Measurements from ENCODE around the gene RPLP2.

RPLP2 gene

GRCh38 chr11:799641-800316 is 10.0 kb upstream of the RPLP2 start:
- Histone ChIP-seq H3K9ac (ENCODE audit: low read depth in 1 of 2, low read length in 2 of 2) (no peak overlapping the region), H3K4me3 (ENCODE audit: low read depth in 1 of 2, low read length in 2 of 2) (no peak overlapping the region), H3K36me3 (ENCODE audit: control insufficient read depth in 1 of 2, insufficient read depth in 2 of 2, low read length in 2 of 2) (peaks cover 8 to 22% of the 10 kb centered on the region in 2 donors), H3K9me3 (ENCODE audit: control insufficient read depth in 1 of 2, low read length in 2 of 2) (no peaks in the 10 kb centered on the region), H3K4me1 (ENCODE audit: control insufficient read depth in 1 of 2, insufficient read depth in 2 of 2, low read length in 2 of 2) (peaks cover 29 to 40% of the 10 kb centered on the region in 2 donors), H3K27ac (ENCODE audit: low read depth, low read length) (no peak overlapping the region), H3K27me3 (ENCODE audit: control insufficient read depth in 1 of 2, insufficient read depth in 2 of 2, low read length in 2 of 2) (no peaks in the 10 kb centered on the region)

DNA sequence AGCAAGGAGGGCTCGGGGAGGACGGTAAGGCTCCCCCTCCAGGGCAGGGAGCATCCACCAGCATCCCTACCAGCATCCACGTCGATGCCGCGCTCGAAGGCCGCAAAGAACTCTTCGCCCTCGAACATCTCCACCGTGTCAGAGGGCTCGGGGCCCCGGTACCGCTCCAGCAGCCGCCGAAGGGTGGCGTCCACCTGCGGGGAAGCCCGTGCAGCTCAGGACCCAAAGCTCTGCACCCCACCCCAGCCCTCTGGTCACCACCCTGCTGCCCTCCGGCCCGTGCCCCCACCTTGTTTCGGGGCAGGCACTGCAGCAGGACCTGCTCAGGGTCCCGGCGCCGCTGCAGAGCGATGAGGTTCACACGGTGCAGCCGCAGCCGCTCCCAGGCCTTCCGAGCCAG is 9.3 kb upstream of the RPLP2 start:
- H3K4me3 ChIP-seq (ENCODE audit: low read depth in 1 of 2, low read length in 2 of 2), result no peak overlapping the region
- H3K4me1 ChIP-seq (ENCODE audit: control insufficient read depth in 1 of 2, insufficient read depth in 2 of 2, low read length in 2 of 2), result peaks cover 23 to 35% of the 10 kb centered on the region in 2 donors
- H3K27me3 ChIP-seq (ENCODE audit: control insufficient read depth in 1 of 2, insufficient read depth in 2 of 2, low read length in 2 of 2), result no peaks in the 10 kb centered on the region
- H3K9me3 ChIP-seq (ENCODE audit: control insufficient read depth in 1 of 2, low read length in 2 of 2), result no peaks in the 10 kb centered on the region
- H3K27ac ChIP-seq (ENCODE audit: low read depth, low read length), result no peak overlapping the region
- peaks cover 8 to 22% of the 10 kb centered on the region in 2 donors for H3K36me3 ChIP-seq (ENCODE audit: control insufficient read depth in 1 of 2, insufficient read depth in 2 of 2, low read length in 2 of 2)
- no peak overlapping the region for H3K9ac ChIP-seq (ENCODE audit: low read depth in 1 of 2, low read length in 2 of 2)

DNA sequence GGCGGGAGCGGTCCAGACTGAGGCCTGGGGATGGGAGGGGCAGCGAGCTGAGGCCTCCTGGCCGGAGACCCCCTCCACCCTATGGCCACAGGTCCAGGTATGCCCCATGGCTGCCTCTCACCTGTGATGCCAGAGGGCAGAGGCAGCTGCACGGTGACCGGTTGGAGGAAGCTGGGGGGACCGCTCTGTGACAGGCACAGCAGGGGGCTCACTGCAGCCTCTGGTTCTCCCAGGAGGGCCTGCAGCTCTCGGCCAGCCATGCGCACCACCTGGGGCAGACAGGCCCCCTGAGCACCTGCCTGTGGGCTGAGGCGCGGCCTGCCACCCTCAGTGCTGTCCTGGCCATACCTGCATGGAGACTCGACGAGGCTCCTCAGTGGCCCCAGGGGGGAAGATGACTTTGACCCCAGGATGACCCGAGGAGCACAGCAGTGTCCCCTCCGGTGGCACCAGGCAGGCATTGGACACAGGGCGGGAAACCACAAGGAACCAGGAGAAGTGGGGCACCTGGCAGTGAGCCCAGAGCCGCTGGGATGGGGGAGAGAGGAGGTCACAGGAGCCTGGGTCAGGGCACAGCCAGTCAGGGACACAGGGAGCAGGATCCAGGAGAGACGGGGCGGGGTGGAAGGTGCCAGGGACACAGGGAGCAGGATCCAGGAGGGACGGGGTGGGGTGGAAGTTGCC is 8.5 kb upstream of the RPLP2 start:
- H3K4me1 ChIP-seq (ENCODE audit: control insufficient read depth in 1 of 2, insufficient read depth in 2 of 2, low read length in 2 of 2), result peaks cover 22 to 31% of the 10 kb centered on the region in 2 donors
- no peak overlapping the region for H3K4me3 ChIP-seq (ENCODE audit: low read depth in 1 of 2, low read length in 2 of 2)
- no peaks in the 10 kb centered on the region for H3K27me3 ChIP-seq (ENCODE audit: control insufficient read depth in 1 of 2, insufficient read depth in 2 of 2, low read length in 2 of 2)
- H3K9me3 ChIP-seq (ENCODE audit: control insufficient read depth in 1 of 2, low read length in 2 of 2), result no peaks in the 10 kb centered on the region
- no peak overlapping the region for H3K27ac ChIP-seq (ENCODE audit: low read depth, low read length)
- peaks cover 8 to 22% of the 10 kb centered on the region in 2 donors for H3K36me3 ChIP-seq (ENCODE audit: control insufficient read depth in 1 of 2, insufficient read depth in 2 of 2, low read length in 2 of 2)
- H3K9ac ChIP-seq (ENCODE audit: low read depth in 1 of 2, low read length in 2 of 2), result no peak overlapping the region

GRCh38 chr11:802018-802617 is 7.6 kb upstream of the RPLP2 start:
- Histone ChIP-seq H3K4me3 (ENCODE audit: low read depth in 1 of 2, low read length in 2 of 2) (no peak overlapping the region), H3K9ac (ENCODE audit: low read depth in 1 of 2, low read length in 2 of 2) (no peak overlapping the region), H3K9me3 (ENCODE audit: control insufficient read depth in 1 of 2, low read length in 2 of 2) (no peaks in the 10 kb centered on the region), H3K4me1 (ENCODE audit: control insufficient read depth in 1 of 2, insufficient read depth in 2 of 2, low read length in 2 of 2) (peaks cover 14 to 22% of the 10 kb centered on the region in 2 donors), H3K27me3 (ENCODE audit: control insufficient read depth in 1 of 2, insufficient read depth in 2 of 2, low read length in 2 of 2) (no peaks in the 10 kb centered on the region), H3K36me3 (ENCODE audit: control insufficient read depth in 1 of 2, insufficient read depth in 2 of 2, low read length in 2 of 2) (peaks cover 8 to 22% of the 10 kb centered on the region in 2 donors), H3K27ac (ENCODE audit: low read depth, low read length) (no peak overlapping the region)

GRCh38 chr11:802693-803466 is 6.9 kb upstream of the RPLP2 start:
- H3K4me1 ChIP-seq (ENCODE audit: control insufficient read depth in 1 of 2, insufficient read depth in 2 of 2, low read length in 2 of 2), result peaks cover 13 to 21% of the 10 kb centered on the region in 2 donors
- H3K36me3 ChIP-seq (ENCODE audit: control insufficient read depth in 1 of 2, insufficient read depth in 2 of 2, low read length in 2 of 2), result peaks cover 8 to 22% of the 10 kb centered on the region in 2 donors
- no peaks in the 10 kb centered on the region for H3K27me3 ChIP-seq (ENCODE audit: control insufficient read depth in 1 of 2, insufficient read depth in 2 of 2, low read length in 2 of 2)
- H3K9ac ChIP-seq (ENCODE audit: low read depth in 1 of 2, low read length in 2 of 2), result no peak overlapping the region
- H3K27ac ChIP-seq (ENCODE audit: low read depth, low read length), result no peak overlapping the region
- H3K9me3 ChIP-seq (ENCODE audit: control insufficient read depth in 1 of 2, low read length in 2 of 2), result no peaks in the 10 kb centered on the region
- no peak overlapping the region for H3K4me3 ChIP-seq (ENCODE audit: low read depth in 1 of 2, low read length in 2 of 2)

DNA sequence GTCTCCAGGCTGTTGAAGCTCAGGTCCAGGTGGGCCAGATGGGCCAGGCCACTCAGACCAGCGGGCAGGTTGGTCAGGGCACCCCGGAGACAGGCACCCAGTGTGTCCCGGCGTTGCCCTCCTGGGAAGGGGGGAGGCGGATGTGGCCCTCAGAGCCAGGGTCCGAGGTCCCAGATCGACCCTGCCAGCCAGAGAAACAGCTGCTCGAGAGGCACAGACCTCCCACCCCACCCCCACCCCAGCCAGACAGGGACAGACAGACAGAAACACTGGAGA is 6.4 kb upstream of the RPLP2 start:
- H3K4me3 ChIP-seq (ENCODE audit: low read depth in 1 of 2, low read length in 2 of 2), result no peak overlapping the region
- H3K36me3 ChIP-seq (ENCODE audit: control insufficient read depth in 1 of 2, insufficient read depth in 2 of 2, low read length in 2 of 2), result peaks cover 8 to 22% of the 10 kb centered on the region in 2 donors
- H3K27me3 ChIP-seq (ENCODE audit: control insufficient read depth in 1 of 2, insufficient read depth in 2 of 2, low read length in 2 of 2), result no peaks in the 10 kb centered on the region
- no peak overlapping the region for H3K27ac ChIP-seq (ENCODE audit: low read depth, low read length)
- peaks cover 14 to 22% of the 10 kb centered on the region in 2 donors for H3K4me1 ChIP-seq (ENCODE audit: control insufficient read depth in 1 of 2, insufficient read depth in 2 of 2, low read length in 2 of 2)
- H3K9ac ChIP-seq (ENCODE audit: low read depth in 1 of 2, low read length in 2 of 2), result no peak overlapping the region
- H3K9me3 ChIP-seq (ENCODE audit: control insufficient read depth in 1 of 2, low read length in 2 of 2), result no peaks in the 10 kb centered on the region

DNA sequence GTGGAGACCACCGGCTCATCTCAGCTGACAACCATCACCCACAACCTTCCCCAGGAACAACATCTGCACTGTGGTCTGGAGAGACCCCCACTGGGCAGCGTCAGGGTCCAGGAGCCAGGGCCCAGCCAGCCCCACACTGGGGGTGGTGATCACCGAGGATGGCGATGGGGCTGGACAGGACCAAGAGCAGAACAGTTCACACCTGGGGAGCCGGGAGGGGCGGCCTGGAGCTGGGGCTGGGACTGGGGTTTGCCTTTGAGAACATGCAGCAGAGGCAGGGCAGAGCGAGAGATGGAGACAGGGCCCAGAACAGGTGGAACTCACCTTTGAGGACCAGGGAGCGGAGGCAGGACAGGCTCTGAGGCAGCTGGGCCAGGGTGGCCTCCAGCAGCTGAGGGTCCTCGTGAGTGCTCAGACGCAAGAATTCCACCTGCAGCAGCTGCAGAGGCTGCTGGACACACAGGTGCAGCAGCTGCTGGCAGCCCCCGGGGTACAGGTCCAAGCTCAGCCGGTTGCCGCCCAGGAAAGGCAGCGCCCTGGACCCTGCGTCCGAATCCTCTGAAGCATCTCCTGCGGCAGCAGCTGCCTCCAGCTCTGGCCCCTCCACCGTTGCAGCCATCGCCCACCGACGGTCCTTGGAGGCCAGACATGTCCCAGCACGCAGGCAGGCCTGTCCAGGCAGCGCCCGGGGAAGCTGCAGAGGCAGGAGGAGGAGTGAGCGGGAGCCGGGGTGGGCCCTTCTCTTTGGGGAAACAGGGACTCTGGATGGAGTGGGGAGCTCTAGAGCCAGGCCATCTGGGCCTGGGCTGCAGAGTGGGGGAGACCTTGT is 5.8 kb upstream of the RPLP2 start:
- Histone ChIP-seq H3K4me3 (ENCODE audit: low read depth in 1 of 2, low read length in 2 of 2) (peak overlapping the region; percentile 64 to 80), H3K27ac (ENCODE audit: low read depth, low read length) (no peak overlapping the region), H3K36me3 (ENCODE audit: control insufficient read depth in 1 of 2, insufficient read depth in 2 of 2, low read length in 2 of 2) (peaks cover 8 to 21% of the 10 kb centered on the region in 2 donors), H3K27me3 (ENCODE audit: control insufficient read depth in 1 of 2, insufficient read depth in 2 of 2, low read length in 2 of 2) (no peaks in the 10 kb centered on the region), H3K9ac (ENCODE audit: low read depth in 1 of 2, low read length in 2 of 2) (peak overlapping the region; percentile 29 to 70), H3K9me3 (ENCODE audit: control insufficient read depth in 1 of 2, low read length in 2 of 2) (no peaks in the 10 kb centered on the region), H3K4me1 (ENCODE audit: control insufficient read depth in 1 of 2, insufficient read depth in 2 of 2, low read length in 2 of 2) (peaks cover 17 to 27% of the 10 kb centered on the region in 2 donors)

- peaks cover 17 to 28% of the 10 kb centered on the region in 2 donors for H3K4me1 ChIP-seq (ENCODE audit: control insufficient read depth in 1 of 2, insufficient read depth in 2 of 2, low read length in 2 of 2)
Measured at GRCh38 chr11:804599-804964, 5.2 kb upstream of the RPLP2 start.

GRCh38 chr11:808427-809286 is 1.1 kb upstream of the RPLP2 start:
- H3K27ac ChIP-seq (ENCODE audit: low read depth, low read length), result peak overlapping the region; percentile 98
- no peaks in the 10 kb centered on the region for H3K27me3 ChIP-seq (ENCODE audit: control insufficient read depth in 1 of 2, insufficient read depth in 2 of 2, low read length in 2 of 2)
- no peaks in the 10 kb centered on the region for H3K9me3 ChIP-seq (ENCODE audit: control insufficient read depth in 1 of 2, low read length in 2 of 2)
- peak overlapping the region; percentile 78 to 94 for H3K4me3 ChIP-seq (ENCODE audit: low read depth in 1 of 2, low read length in 2 of 2)
- H3K4me1 ChIP-seq (ENCODE audit: control insufficient read depth in 1 of 2, insufficient read depth in 2 of 2, low read length in 2 of 2), result peaks cover 31 to 46% of the 10 kb centered on the region in 2 donors
- H3K36me3 ChIP-seq (ENCODE audit: control insufficient read depth in 1 of 2, insufficient read depth in 2 of 2, low read length in 2 of 2), result peaks cover 22 to 27% of the 10 kb centered on the region in 2 donors
- peak overlapping the region; percentile 85 to 100 for H3K9ac ChIP-seq (ENCODE audit: low read depth in 1 of 2, low read length in 2 of 2)

More at GRCh38 chr11:804599-804964, 5.2 kb upstream of the RPLP2 start:
- Histone ChIP-seq H3K27me3 (ENCODE audit: control insufficient read depth in 1 of 2, insufficient read depth in 2 of 2, low read length in 2 of 2) (no peaks in the 10 kb centered on the region), H3K9ac (ENCODE audit: low read depth in 1 of 2, low read length in 2 of 2) (peak overlapping the region; percentile 29 to 70), H3K9me3 (ENCODE audit: control insufficient read depth in 1 of 2, low read length in 2 of 2) (no peaks in the 10 kb centered on the region), H3K36me3 (ENCODE audit: control insufficient read depth in 1 of 2, insufficient read depth in 2 of 2, low read length in 2 of 2) (peaks cover 8 to 15% of the 10 kb centered on the region in 2 donors), H3K27ac (ENCODE audit: low read depth, low read length) (no peak overlapping the region), H3K4me3 (ENCODE audit: low read depth in 1 of 2, low read length in 2 of 2) (peak overlapping the region; percentile 64 to 80)
